Measurements from ENCODE around the gene GRID1.

- TF ChIP-seq CTCF (IDR thresholded peaks at IDR 0.05): no peak
- no peak for TF ChIP-seq POLR2A (IDR thresholded peaks at IDR 0.05)
These were observed 215.0 kb downstream of the GRID1 start for GRCh38 chr10:86151613-86152012.

Data from thyroid gland (tissue), 4 donors.